ENCODE results near the gene SORCS2.

DNA sequence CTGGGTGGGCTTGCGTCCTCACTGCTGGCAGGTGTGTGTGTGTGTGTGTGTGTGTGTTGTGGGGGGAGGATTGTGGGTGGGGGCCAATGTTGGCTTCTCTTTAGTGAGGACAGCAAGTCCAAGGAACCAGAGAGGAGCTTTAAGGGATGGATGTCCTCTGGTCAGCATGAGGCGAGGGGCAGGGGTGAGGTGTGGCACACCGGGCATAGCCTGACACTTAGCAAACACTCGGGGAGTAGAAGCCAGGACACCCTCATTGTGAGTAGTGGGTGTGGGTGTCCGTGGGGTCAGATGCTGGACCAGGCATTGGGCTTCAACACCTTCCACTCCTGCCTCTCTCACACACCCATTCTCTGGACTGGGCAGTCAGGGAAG, 2.8 kb downstream of the SORCS2 start:
- TF ChIP-seq SUZ12 (IDR thresholded peaks at IDR 0.05; ENCODE audit: extremely low read depth, insufficient read depth, insufficient read length) (no peak), YY1 (IDR thresholded peaks at IDR 0.05; ENCODE audit: insufficient read depth, insufficient read length) (no peak), ZNF274 (IDR thresholded peaks at IDR 0.05; ENCODE audit: low read depth, low read length) (no peak)
